Thyroid gland (tissue), 4 donors: ENCODE results near the gene CTBS. TPM values are rescaled to one million over a fixed set of nuclear protein-coding genes. Genes with fewer than 3 reads are reported as not detected.
A peak's percentile ranks its signal among the peaks of the same experiment; 100 is the strongest.

Source experiments
- DNase-seq, 2 donors: peaks; one replicate each; pipeline ENCODE4 v3.0.0-alpha.2; 2019
- H3K27ac ChIP-seq, 3 donors: fragments of 200-600 bp; sonication (generic); 1 replicate in 2 of 3; 2 replicates in 1 of 3; pipeline ENCODE4 v1.5.1; 2016 to 2019; ENCODE audit warnings: mild to moderate bottlenecking in 1 of 3, moderate library complexity in 1 of 3
- H3K27me3 ChIP-seq: fragments of 200-600 bp; sonication (generic); one replicate; pipeline ENCODE4 v1.5.1; 2019
- H3K36me3 ChIP-seq, 2 donors: fragments of 200-600 bp; sonication (generic); one replicate each; pipeline ENCODE4 v1.5.1; 2016 to 2019
- H3K4me1 ChIP-seq, 2 donors: fragments of 200-600 bp; sonication (generic); one replicate each; pipeline ENCODE4 v1.5.1; 2017 to 2019
- H3K4me3 ChIP-seq, 3 donors: fragments of 200-600 bp; sonication (generic); replicated peaks in 1 of 3; 1 replicate in 2 of 3; 2 replicates in 1 of 3; pipeline ENCODE4 v1.5.1; 2016; ENCODE audit warnings: mild to moderate bottlenecking in 1 of 3
- H3K9me3 ChIP-seq: fragments of 200-600 bp; sonication (generic); one replicate; pipeline ENCODE4 v1.5.1; 2017
- POLR2A ChIP-seq, 2 donors: fragments of 450-650 bp; IDR thresholded peaks; one replicate each; pipeline ENCODE4 v1.6.1; 2017; ENCODE audit warnings: antibody characterized with exemption in 2 of 2, mild to moderate bottlenecking in 2 of 2, moderate library complexity in 1 of 2
- WGBS, 2 donors: methylation state at CpG; one replicate each; pipeline ENCODE4 v1.1.5; 2017; 5-methylcytosine and 5-hydroxymethylcytosine counted together
- intact Hi-C: fragments of 100-400 bp; cut with DNase I; formaldehyde crosslinking; loops from one replicate; pipeline ENCODE4 v1.15.1; 2023
- total RNA-seq, 4 donors: library from RNA; depleted of rRNA; stranded (reverse); fragments of >200 nt; gene quantifications; one replicate each; pipeline ENCODE4 v1.2.3, GENCODE V29; 2016
- TF ChIP-seq, protein P1 (sequence below), 6 experiments: fragments of 200-600 bp in 3 of 6; fragments of 450-650 bp in 3 of 6; sonication (generic) in 3 of 6; IDR thresholded peaks; one replicate each; pipeline ENCODE4 v1.5.1; 2016 to 2019; ENCODE audit warnings: antibody characterized with exemption in 6 of 6, mild to moderate bottlenecking in 2 of 6, inconsistent platforms in 1 of 6, moderate library complexity in 1 of 6

CTBS gene
- 10 to 100 TPM; 14.9 to 24.1 (median 17.1) TPM for total RNA-seq

GRCh38 chr1:84573967-84574842 lies at the start of gene CTBS:
CTBS (minus strand) TSS chr1:84574440; CDS start chr1:84574415, 25 bp downstream.
- H3K36me3 ChIP-seq, result no peaks in the 10 kb centered on the region
- WGBS, 2 donors, result 2 to 9% methylated on average over 10 to 36 of the region's 67 CpGs
- intact Hi-C loops, result loop anchor here (10.0 kb wide), 1 partner anchor 69 kb away; the partner anchor contains the start of genes GNG5 and SPATA1
- peak within 1 kb of the TSS; percentile 38 to 81 (median 60) for H3K4me3 ChIP-seq
- H3K9me3 ChIP-seq, result no peaks in the 10 kb centered on the region
- H3K4me1 ChIP-seq, result peaks cover 11 to 17% of the 10 kb centered on the region in 2 donors
- TF ChIP-seq POLR2A (IDR thresholded peaks at IDR 0.05), result peak; percentile 13 to 89
- TF ChIP-seq, protein P1, sequence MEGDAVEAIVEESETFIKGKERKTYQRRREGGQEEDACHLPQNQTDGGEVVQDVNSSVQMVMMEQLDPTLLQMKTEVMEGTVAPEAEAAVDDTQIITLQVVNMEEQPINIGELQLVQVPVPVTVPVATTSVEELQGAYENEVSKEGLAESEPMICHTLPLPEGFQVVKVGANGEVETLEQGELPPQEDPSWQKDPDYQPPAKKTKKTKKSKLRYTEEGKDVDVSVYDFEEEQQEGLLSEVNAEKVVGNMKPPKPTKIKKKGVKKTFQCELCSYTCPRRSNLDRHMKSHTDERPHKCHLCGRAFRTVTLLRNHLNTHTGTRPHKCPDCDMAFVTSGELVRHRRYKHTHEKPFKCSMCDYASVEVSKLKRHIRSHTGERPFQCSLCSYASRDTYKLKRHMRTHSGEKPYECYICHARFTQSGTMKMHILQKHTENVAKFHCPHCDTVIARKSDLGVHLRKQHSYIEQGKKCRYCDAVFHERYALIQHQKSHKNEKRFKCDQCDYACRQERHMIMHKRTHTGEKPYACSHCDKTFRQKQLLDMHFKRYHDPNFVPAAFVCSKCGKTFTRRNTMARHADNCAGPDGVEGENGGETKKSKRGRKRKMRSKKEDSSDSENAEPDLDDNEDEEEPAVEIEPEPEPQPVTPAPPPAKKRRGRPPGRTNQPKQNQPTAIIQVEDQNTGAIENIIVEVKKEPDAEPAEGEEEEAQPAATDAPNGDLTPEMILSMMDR (IDR thresholded peaks at IDR 0.05), result peak in 1 of 6 experiments; percentile 8
- H3K27ac ChIP-seq, result peak within 1 kb of the TSS; percentile 93 to 95 (median 95)
- no peaks in the 10 kb centered on the region for H3K27me3 ChIP-seq
- peak; percentile 87 to 89 for DNase-seq

GRCh38 chr1:84621553-84621952 lies 47.3 kb upstream of the CTBS start:
- no peaks in the 10 kb centered on the region for H3K9me3 ChIP-seq
- 86 to 90% methylated on average over 14 of the region's 14 CpGs for WGBS, 2 donors
- H3K27me3 ChIP-seq, result no peaks in the 10 kb centered on the region
- H3K4me3 ChIP-seq, result no peak overlapping the region
- DNase-seq, result no peak
- H3K27ac ChIP-seq, result no peak overlapping the region
- H3K36me3 ChIP-seq, result no peaks in the 10 kb centered on the region
- peaks cover 0 to 6% of the 10 kb centered on the region in 2 donors for H3K4me1 ChIP-seq
- TF ChIP-seq POLR2A (IDR thresholded peaks at IDR 0.05), result no peak
- TF ChIP-seq, protein P1 (IDR thresholded peaks at IDR 0.05), result no peak
- intact Hi-C loops, result no loop called here

DNA sequence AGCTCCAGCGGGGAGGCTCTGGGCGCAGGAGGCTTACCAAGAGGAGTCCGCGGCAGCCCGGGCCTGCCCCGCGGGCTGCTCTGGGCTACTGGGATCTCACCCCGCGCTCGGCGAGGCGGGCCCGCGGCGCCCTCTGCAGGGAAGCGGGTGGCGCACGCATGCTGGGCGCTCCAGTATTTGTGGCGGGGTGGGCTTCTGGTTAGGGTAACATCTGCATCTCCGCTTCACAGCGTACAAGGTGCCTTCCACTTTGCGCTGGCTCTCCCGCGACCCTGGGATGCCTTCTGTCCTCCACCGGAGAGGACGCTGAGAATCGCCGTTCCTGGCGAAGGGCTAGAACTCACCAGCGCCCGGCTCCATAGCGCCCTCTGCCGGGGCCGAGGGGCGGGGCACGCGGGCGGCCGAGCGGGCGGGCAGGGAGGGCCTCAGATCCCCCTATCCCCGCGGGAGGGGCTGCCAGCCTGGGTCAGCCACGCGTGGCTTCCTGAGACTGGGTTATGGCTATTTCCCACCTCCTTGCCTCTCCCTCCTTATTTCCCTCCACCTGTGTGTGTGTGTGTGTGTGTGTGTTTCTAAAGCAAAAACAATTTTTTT lies 46.6 kb upstream of the CTBS start:
- Histone ChIP-seq H3K27ac (no peak overlapping the region), H3K36me3 (no peaks in the 10 kb centered on the region), H3K4me1 (peaks cover 0 to 6% of the 10 kb centered on the region in 2 donors), H3K27me3 (no peaks in the 10 kb centered on the region), H3K4me3 (peak overlapping the region; percentile 2 to 39 (median 34)), H3K9me3 (no peaks in the 10 kb centered on the region)
- TF ChIP-seq, protein P1 (IDR thresholded peaks at IDR 0.05), result peak; percentile 67 to 99 (median 94)
- TF ChIP-seq POLR2A (IDR thresholded peaks at IDR 0.05), result no peak
- WGBS, 2 donors, result 0 to 1% methylated on average over 17 to 32 of the region's 46 CpGs
- intact Hi-C loops, result no loop called here
- DNase-seq, result peak; percentile 82 to 83

DNA sequence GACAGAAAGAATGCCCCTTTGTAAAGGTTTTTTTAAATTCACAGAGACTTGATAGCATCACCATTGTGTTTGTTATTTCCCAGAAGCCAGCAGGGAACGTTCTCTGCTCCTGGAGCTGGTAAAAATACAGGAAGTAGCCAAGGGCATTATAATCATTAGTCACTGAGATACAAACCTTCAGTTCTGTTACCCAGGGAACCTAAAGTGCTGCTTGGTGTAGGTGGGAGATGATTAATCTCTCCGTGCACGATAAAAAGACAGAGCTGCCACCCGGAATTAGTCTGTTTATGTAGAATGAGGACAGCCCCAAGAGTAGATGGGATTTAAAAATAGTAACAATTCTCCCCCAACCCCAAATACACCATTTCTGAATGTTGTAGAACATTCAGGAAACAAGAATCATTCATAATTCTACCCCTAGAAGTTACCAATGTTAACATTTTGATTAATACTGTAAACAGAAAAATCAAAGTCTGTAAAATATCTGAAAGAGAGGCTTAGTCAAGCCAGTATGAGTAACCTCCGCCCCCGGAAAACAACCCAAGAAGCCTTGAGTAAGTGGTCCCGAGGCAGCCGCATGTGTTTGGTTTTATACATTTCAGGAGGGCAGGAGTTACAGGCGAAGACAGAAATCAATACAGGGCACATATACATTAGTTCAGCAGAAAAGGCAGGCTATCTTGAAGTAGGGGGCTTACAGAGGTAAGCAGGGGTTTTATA lies 45.3 kb upstream of the CTBS start:
- Histone ChIP-seq H3K27ac (no peak overlapping the region), H3K9me3 (no peaks in the 10 kb centered on the region), H3K36me3 (no peaks in the 10 kb centered on the region), H3K27me3 (no peaks in the 10 kb centered on the region), H3K4me1 (peaks cover 0 to 6% of the 10 kb centered on the region in 2 donors), H3K4me3 (no peak overlapping the region)
- 74 to 76% methylated on average over 9 of the region's 9 CpGs for WGBS, 2 donors
- TF ChIP-seq, protein P1 (IDR thresholded peaks at IDR 0.05), result no peak
- TF ChIP-seq POLR2A (IDR thresholded peaks at IDR 0.05), result no peak
- intact Hi-C loops, result no loop called here
- no peak for DNase-seq
